H1 (cell line): ENCODE results near the gene VPS37C. TPM values are rescaled to one million over a fixed set of nuclear protein-coding genes. Genes with fewer than 3 reads are reported as not detected.

Source experiments
- NANOG ChIP-seq: IDR thresholded peaks from 2 replicates; pipeline ENCODE4 v1.6.1; 2011; ENCODE audit warnings: low read length, low read depth, mild to moderate bottlenecking, inconsistent platforms; ENCODE audit not compliant: insufficient read depth, poor library complexity, severe bottlenecking
- POLR2A ChIP-seq, 2 experiments: IDR thresholded peaks; 1 replicate in 1 of 2; 2 replicates in 1 of 2; pipeline ENCODE4 v1.6.1; 2011; ENCODE audit warnings: low read depth in 2 of 2, low read length in 2 of 2, mild to moderate bottlenecking in 2 of 2; ENCODE audit errors: control extremely low read depth in 1 of 2
- RFX5 ChIP-seq: IDR thresholded peaks from 2 replicates; pipeline ENCODE4 v1.6.1; 2011; ENCODE audit warnings: low read depth, low read length, improper control_type of control experiment, borderline replicate concordance
- polyA plus RNA-seq, 7 experiments: library from polyadenylated mRNA; depleted of rRNA in 3 of 7; stranded (reverse) in 5 of 7; unstranded in 2 of 7; fragments of >200 nt in 5 of 7; fragments of 200-250 nt in 2 of 7; gene quantifications; 1 replicate in 5 of 7; 2 replicates in 1 of 7; 4 replicates in 1 of 7; pipeline versions ENCODE4 v1.2.1 to v1.2.3, GENCODE V29; 2011 to 2013; ENCODE audit warnings: missing spikeins in 2 of 7, mixed read lengths in 2 of 7
- total RNA-seq: library from RNA; stranded (reverse); fragmentation: NEBNext Ultra II Directional; extraction: Animal tissue kit (Norgen Biotek cat#: 25700); gene quantifications from 2 replicates; pipeline ENCODE4 v1.2.1, GENCODE V29; 2021

The VPS37C gene
- total and polyA plus RNA-seq, 2 of the 8 experiments (the other 6 are each of a cell fraction or from before 2014, with no cell fraction given), result 12.9 to 21.0 TPM

- no peak for TF ChIP-seq RFX5
- TF ChIP-seq POLR2A (IDR thresholded peaks at IDR 0.05; ENCODE audit: control extremely low read depth in 1 of 2, low read depth in 2 of 2, low read length in 2 of 2), result no peak
- no peak for TF ChIP-seq NANOG
These were observed 53.3 kb downstream of the VPS37C start (continued) for GRCh38 chr11:61107888-61108287.
